Stomach (tissue), 9 donors: ENCODE data around the gene TRIM33. TPM values are rescaled to one million over a fixed set of nuclear protein-coding genes. Genes with fewer than 3 reads are reported as not detected.

Experiments
- DNase-seq, 2 donors: peaks; one replicate each; pipeline versions ENCODE4 v3.0.0 to v3.0.0-alpha.2; 2013 to 2019
- H3K27ac ChIP-seq, 5 donors: fragments of 200-600 bp in 4 of 5; sonication (generic) in 4 of 5; one replicate each; pipeline ENCODE4 v1.5.1; 2013 to 2019; ENCODE audit warnings: mild to moderate bottlenecking in 1 of 5, moderate library complexity in 1 of 5
- H3K27me3 ChIP-seq, 3 donors: fragments of 200-600 bp; sonication (generic); one replicate each; pipeline ENCODE4 v1.5.1; 2017 to 2019; ENCODE audit warnings: mixed run types in 1 of 3
- H3K36me3 ChIP-seq, 4 donors: fragments of 200-600 bp; sonication (generic); 1 replicate in 3 of 4; 2 replicates in 1 of 4; pipeline ENCODE4 v1.5.1; 2016 to 2019
- H3K4me1 ChIP-seq, 4 donors: fragments of 200-600 bp; sonication (generic); one replicate each; pipeline ENCODE4 v1.5.1; 2016 to 2019
- H3K4me3 ChIP-seq, 4 donors: fragments of 200-600 bp; sonication (generic) in 3 of 4; one replicate each; pipeline ENCODE4 v1.5.1; 2016 to 2019; ENCODE audit warnings: mild to moderate bottlenecking in 1 of 4
- H3K9me3 ChIP-seq, 4 donors: fragments of 200-600 bp; sonication (generic); one replicate each; pipeline ENCODE4 v1.5.1; 2016 to 2019
- EP300 ChIP-seq: sonication (generic); formaldehyde crosslinking; IDR thresholded peaks from one replicate; pipeline ENCODE4 v1.6.1; 2017; ENCODE audit warnings: antibody characterized with exemption
- POLR2A ChIP-seq, 4 donors: fragments of 450-650 bp; IDR thresholded peaks; one replicate each; pipeline ENCODE4 v1.6.1; 2016; ENCODE audit warnings: antibody characterized with exemption in 4 of 4, control low read depth in 2 of 4, mild to moderate bottlenecking in 1 of 4, moderate library complexity in 1 of 4
- POLR2AphosphoS5 ChIP-seq, 3 donors: sonication (generic); formaldehyde crosslinking; IDR thresholded peaks; one replicate each; pipeline ENCODE4 v1.6.1; 2016; ENCODE audit warnings: antibody characterized with exemption in 3 of 3
- WGBS, 5 donors: extraction: QIAGEN DNeasy Blood & Tissue Kit in 3 of 5; methylation state at CpG; one replicate each; pipeline versions ENCODE4 v1.1.5 to v1.1.7; 2013 to 2018; 5-methylcytosine and 5-hydroxymethylcytosine counted together
- intact Hi-C: fragments of 100-400 bp; cut with DNase I; formaldehyde crosslinking; loops from one replicate; pipeline ENCODE4 v1.15.1; 2023; ENCODE audit warnings: low total_unique reads
- polyA plus RNA-seq, 3 donors: library from polyadenylated mRNA; stranded (reverse); fragments of 200-250 nt; gene quantifications; one replicate each; pipeline ENCODE4 v1.2.3, GENCODE V29; 2013
- total RNA-seq, 5 donors: library from RNA; depleted of rRNA; stranded (reverse); fragments of >200 nt; gene quantifications; one replicate each; pipeline versions ENCODE4 v1.1.0 to v1.2.3, GENCODE V29; 2014 to 2016
- TF ChIP-seq, protein P1 (sequence below), 7 experiments: fragments of 450-650 bp in 4 of 7; fragments of 200-600 bp in 3 of 7; sonication (generic) in 3 of 7; IDR thresholded peaks; one replicate each; pipeline ENCODE4 v1.5.1; 2016 to 2019; ENCODE audit warnings: antibody characterized with exemption in 7 of 7, control low read depth in 2 of 7, mild to moderate bottlenecking in 1 of 7
- donor health status: healthy with polysubstance abuse.
- donor health status: Bipolar disorder and iron deficiency.
- donor health status: healthy.

TRIM33 gene
- total and polyA plus RNA-seq, 8 donors, result 7.2 to 211 (median 40.5) TPM

DNA sequence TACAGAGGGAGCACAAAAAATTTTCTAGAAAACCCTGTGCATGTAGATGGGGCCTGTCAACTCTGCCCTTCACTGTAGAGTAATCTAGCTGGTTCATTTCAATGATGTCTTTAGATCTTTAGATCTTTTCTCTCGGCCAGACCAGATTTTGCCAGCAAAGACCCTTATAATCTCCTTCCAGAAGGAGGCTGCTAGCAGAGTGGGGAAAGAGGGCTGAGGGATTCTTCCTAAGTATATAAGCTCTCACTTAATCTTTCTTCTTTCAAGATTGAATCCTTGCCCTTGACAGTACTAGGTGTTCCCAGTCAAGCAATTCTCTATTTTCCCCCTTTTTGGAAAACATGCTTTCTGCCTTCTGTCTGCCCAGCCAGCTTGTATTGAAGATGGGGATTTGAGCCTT is 36.1 kb upstream of the TRIM33 start:
- TF ChIP-seq EP300 (no peak), POLR2AphosphoS5 (IDR thresholded peaks at IDR 0.05) (no peak), POLR2A (IDR thresholded peaks at IDR 0.05) (no peak)
- TF ChIP-seq, protein P1, sequence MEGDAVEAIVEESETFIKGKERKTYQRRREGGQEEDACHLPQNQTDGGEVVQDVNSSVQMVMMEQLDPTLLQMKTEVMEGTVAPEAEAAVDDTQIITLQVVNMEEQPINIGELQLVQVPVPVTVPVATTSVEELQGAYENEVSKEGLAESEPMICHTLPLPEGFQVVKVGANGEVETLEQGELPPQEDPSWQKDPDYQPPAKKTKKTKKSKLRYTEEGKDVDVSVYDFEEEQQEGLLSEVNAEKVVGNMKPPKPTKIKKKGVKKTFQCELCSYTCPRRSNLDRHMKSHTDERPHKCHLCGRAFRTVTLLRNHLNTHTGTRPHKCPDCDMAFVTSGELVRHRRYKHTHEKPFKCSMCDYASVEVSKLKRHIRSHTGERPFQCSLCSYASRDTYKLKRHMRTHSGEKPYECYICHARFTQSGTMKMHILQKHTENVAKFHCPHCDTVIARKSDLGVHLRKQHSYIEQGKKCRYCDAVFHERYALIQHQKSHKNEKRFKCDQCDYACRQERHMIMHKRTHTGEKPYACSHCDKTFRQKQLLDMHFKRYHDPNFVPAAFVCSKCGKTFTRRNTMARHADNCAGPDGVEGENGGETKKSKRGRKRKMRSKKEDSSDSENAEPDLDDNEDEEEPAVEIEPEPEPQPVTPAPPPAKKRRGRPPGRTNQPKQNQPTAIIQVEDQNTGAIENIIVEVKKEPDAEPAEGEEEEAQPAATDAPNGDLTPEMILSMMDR (IDR thresholded peaks at IDR 0.05), result no peak
- Histone ChIP-seq H3K36me3 (no peaks in the 10 kb centered on the region), H3K27me3 (no peaks in the 10 kb centered on the region), H3K4me1 (no peaks in the 10 kb centered on the region), H3K27ac (no peak overlapping the region), H3K4me3 (no peak overlapping the region), H3K9me3 (no peaks in the 10 kb centered on the region)
- DNase-seq, result no peak
- 78 to 89% (median 87%) methylated on average over 1 of the region's 1 CpG for WGBS, 5 donors
- intact Hi-C loops, result no loop called here

DNA sequence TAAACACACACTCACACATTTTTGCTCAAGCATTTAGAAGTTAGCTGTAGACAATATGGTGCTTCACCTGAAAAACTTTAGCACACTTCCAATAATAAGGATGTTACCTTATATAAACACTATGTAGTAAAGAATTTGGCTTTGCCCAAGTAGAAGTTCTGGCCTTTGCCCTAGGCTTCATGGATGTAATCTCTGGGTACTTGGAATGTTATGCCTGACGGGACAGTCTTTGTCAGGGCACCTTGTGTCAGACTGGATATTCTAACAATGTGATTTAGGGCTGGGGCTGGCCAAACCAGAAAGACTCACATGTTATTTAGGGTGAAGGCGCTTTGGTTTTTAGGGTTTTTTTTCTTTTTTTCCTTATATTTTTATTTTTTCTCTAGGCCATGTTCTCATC is 34.8 kb upstream of the TRIM33 start:
- no peaks in the 10 kb centered on the region for H3K27me3 ChIP-seq
- intact Hi-C loops, result no loop called here
- no peaks in the 10 kb centered on the region for H3K36me3 ChIP-seq
- no peak overlapping the region for H3K4me3 ChIP-seq
- 81 to 89% (median 85%) methylated on average over 2 of the region's 2 CpGs for WGBS, 5 donors
- DNase-seq, result no peak
- no peak overlapping the region for H3K27ac ChIP-seq
- no peak for TF ChIP-seq EP300
- TF ChIP-seq POLR2AphosphoS5 (IDR thresholded peaks at IDR 0.05), result no peak
- TF ChIP-seq, protein P1 (IDR thresholded peaks at IDR 0.05), result no peak
- H3K9me3 ChIP-seq, result no peaks in the 10 kb centered on the region
- no peaks in the 10 kb centered on the region for H3K4me1 ChIP-seq

DNA sequence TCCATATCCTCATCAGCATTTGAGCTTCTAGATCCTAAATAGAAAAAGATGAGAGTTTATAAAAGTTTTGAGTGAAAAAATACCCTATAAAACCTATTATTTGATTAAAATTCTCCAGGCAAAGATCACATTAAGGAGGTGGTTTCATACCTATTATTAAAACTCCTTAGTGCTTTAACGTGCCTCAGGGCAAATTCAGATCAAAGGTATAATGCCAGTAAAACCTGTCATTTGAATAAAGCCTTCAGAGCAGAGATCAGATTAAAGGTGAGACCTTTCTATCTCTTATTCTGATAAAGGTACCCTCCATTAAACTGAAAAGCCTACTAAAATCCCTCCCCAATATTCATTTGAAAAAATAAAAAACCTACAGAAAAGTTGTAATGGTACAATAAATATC is 34.3 kb upstream of the TRIM33 start:
- 43 to 58% (median 47%) methylated on average over 1 of the region's 1 CpG for WGBS, 5 donors
- Histone ChIP-seq H3K27me3 (no peaks in the 10 kb centered on the region), H3K4me1 (no peaks in the 10 kb centered on the region), H3K9me3 (no peaks in the 10 kb centered on the region), H3K36me3 (no peaks in the 10 kb centered on the region), H3K27ac (no peak overlapping the region), H3K4me3 (no peak overlapping the region)
- intact Hi-C loops, result no loop called here
- DNase-seq, result no peak
- TF ChIP-seq POLR2AphosphoS5 (IDR thresholded peaks at IDR 0.05) (no peak), EP300 (no peak), POLR2A (IDR thresholded peaks at IDR 0.05) (no peak)
- TF ChIP-seq, protein P1 (IDR thresholded peaks at IDR 0.05), result no peak

DNA sequence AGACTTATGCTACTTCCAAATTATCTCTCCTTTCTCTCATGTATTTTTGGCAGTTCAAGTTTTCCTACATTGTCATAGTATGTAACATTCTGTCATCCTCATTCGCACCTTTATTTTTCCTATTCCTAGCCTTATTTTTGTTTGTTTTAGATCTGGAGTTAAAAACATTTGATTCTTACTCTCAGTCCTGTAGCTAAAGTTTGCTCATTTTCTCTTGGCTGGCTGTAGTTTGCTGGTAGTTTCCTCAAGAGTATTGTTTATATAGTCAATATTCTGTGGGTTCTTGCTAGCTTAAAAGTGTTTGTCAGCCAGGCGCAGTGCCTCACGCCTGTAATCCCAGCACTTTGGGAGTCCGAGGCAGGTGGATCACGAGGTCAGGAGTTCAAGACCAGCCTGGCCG is 29.8 kb upstream of the TRIM33 start:
- H3K4me3 ChIP-seq, result no peak overlapping the region
- intact Hi-C loops, result no loop called here
- no peaks in the 10 kb centered on the region for H3K27me3 ChIP-seq
- no peak overlapping the region for H3K27ac ChIP-seq
- TF ChIP-seq POLR2A (IDR thresholded peaks at IDR 0.05) (no peak), POLR2AphosphoS5 (IDR thresholded peaks at IDR 0.05) (no peak), EP300 (no peak)
- TF ChIP-seq, protein P1 (IDR thresholded peaks at IDR 0.05), result no peak
- H3K36me3 ChIP-seq, result no peaks in the 10 kb centered on the region
- H3K9me3 ChIP-seq, result no peaks in the 10 kb centered on the region
- H3K4me1 ChIP-seq, result no peaks in the 10 kb centered on the region
- 15 to 49% (median 43%) methylated on average over 6 of the region's 6 CpGs for WGBS, 5 donors
- peak in 1 of 2 donors; percentile 41 for DNase-seq
